Uterus (tissue), 4 donors: Measurements from ENCODE around the gene PURB. TPM values are rescaled to one million over a fixed set of nuclear protein-coding genes. Genes with fewer than 3 reads are reported as not detected.
"Not testable (repeated sequence)": the region's sequence is repeated elsewhere in the genome, so short reads cannot be mapped to it uniquely, and the experiment has no call there.

Experiments
- DNase-seq, 2 donors: peaks; one replicate each; pipeline ENCODE4 v3.0.0-alpha.2; 2019 to 2020
- H3K27ac ChIP-seq, 2 donors: fragments of 200-600 bp; sonication (generic); 1 replicate in 1 of 2; 2 replicates in 1 of 2; pipeline ENCODE4 v1.5.1; 2016 to 2018
- H3K27me3 ChIP-seq, 2 donors: fragments of 200-600 bp; sonication (generic); one replicate each; pipeline ENCODE4 v1.5.1; 2018 to 2019; ENCODE audit warnings: control low read depth in 1 of 2
- H3K36me3 ChIP-seq, 2 donors: fragments of 200-600 bp; sonication (generic); one replicate each; pipeline ENCODE4 v1.5.1; 2019; ENCODE audit warnings: control low read depth in 1 of 2
- H3K4me1 ChIP-seq, 2 donors: fragments of 200-600 bp; sonication (generic); one replicate each; pipeline ENCODE4 v1.5.1; 2018 to 2019; ENCODE audit warnings: control low read depth in 1 of 2
- H3K4me3 ChIP-seq, 2 donors: fragments of 200-600 bp; sonication (generic); 1 replicate in 1 of 2; 2 replicates in 1 of 2; pipeline ENCODE4 v1.5.1; 2018 to 2019; ENCODE audit warnings: mild to moderate bottlenecking in 1 of 2
- H3K9me3 ChIP-seq, 2 donors: fragments of 200-600 bp; sonication (generic); one replicate each; pipeline ENCODE4 v1.5.1; 2019; ENCODE audit warnings: control low read depth in 1 of 2
- POLR2A ChIP-seq, 2 donors: fragments of 450-650 bp; IDR thresholded peaks; one replicate each; pipeline ENCODE4 v1.6.1; 2016; ENCODE audit warnings: antibody characterized with exemption in 2 of 2, mild to moderate bottlenecking in 1 of 2, moderate library complexity in 1 of 2
- intact Hi-C: fragments of 100-400 bp; cut with DNase I; formaldehyde crosslinking; loops from one replicate; pipeline ENCODE4 v1.15.1; 2023; ENCODE audit warnings: low total_unique reads
- total RNA-seq, 4 donors: library from RNA; depleted of rRNA in 3 of 4; stranded (reverse); fragments of >200 nt in 3 of 4; gene quantifications; one replicate each; pipeline versions ENCODE4 v1.1.0 to v1.2.4, GENCODE V29; 2014 to 2023
- TF ChIP-seq, protein P1 (sequence below), 4 experiments: fragments of 200-600 bp in 2 of 4; fragments of 450-650 bp in 2 of 4; sonication (generic) in 2 of 4; IDR thresholded peaks; one replicate each; pipeline ENCODE4 v1.5.1; 2016 to 2019; ENCODE audit warnings: antibody characterized with exemption in 4 of 4, mild to moderate bottlenecking in 2 of 4, moderate library complexity in 1 of 4
- donor health status: DM: yes; HTN: yes; CAD: no.

The PURB gene
- total RNA-seq, 4 donors from 2014 or later = 13.8 to 63.0 (median 24.5) TPM

DNA sequence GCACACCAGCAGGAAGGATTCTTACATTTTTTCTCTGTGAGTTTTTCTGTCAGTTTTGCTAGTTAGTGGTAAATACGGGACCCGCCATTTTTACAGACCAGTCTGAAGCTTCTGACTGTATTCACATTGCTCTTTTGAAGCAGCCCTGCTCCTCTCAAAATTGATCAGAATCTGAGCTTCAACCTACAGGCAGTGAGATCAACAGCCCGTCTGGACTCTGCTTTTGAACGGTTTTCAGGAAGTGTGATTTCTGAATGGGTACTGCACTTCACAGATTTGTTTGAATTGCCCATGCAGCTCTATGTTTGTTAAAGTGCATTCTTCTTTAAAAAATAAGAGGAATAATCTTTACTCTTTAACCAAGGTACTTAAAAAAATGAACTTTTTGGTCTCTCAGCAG is 8.9 kb downstream of the PURB start:
- no peaks in the 10 kb centered on the region for H3K27me3 ChIP-seq
- H3K4me1 ChIP-seq = peaks cover 0 to 10% of the 10 kb centered on the region in 2 donors
- no peaks in the 10 kb centered on the region for H3K9me3 ChIP-seq
- no peak overlapping the region for H3K27ac ChIP-seq
- no peak overlapping the region for H3K4me3 ChIP-seq
- intact Hi-C loops = no loop called here
- no peaks in the 10 kb centered on the region for H3K36me3 ChIP-seq
- TF ChIP-seq, protein P1, sequence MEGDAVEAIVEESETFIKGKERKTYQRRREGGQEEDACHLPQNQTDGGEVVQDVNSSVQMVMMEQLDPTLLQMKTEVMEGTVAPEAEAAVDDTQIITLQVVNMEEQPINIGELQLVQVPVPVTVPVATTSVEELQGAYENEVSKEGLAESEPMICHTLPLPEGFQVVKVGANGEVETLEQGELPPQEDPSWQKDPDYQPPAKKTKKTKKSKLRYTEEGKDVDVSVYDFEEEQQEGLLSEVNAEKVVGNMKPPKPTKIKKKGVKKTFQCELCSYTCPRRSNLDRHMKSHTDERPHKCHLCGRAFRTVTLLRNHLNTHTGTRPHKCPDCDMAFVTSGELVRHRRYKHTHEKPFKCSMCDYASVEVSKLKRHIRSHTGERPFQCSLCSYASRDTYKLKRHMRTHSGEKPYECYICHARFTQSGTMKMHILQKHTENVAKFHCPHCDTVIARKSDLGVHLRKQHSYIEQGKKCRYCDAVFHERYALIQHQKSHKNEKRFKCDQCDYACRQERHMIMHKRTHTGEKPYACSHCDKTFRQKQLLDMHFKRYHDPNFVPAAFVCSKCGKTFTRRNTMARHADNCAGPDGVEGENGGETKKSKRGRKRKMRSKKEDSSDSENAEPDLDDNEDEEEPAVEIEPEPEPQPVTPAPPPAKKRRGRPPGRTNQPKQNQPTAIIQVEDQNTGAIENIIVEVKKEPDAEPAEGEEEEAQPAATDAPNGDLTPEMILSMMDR (IDR thresholded peaks at IDR 0.05) = no peak
- TF ChIP-seq POLR2A (IDR thresholded peaks at IDR 0.05) = no peak
- no peak for DNase-seq

GRCh38 chr7:44875241-44875640 is 10.1 kb downstream of the PURB start:
- intact Hi-C loops = no loop called here
- no peaks in the 10 kb centered on the region for H3K9me3 ChIP-seq
- no peak overlapping the region for H3K27ac ChIP-seq
- no peak overlapping the region for H3K4me3 ChIP-seq
- DNase-seq = no peak
- peaks cover 0 to 8% of the 10 kb centered on the region in 2 donors for H3K4me1 ChIP-seq
- H3K27me3 ChIP-seq = no peaks in the 10 kb centered on the region
- no peaks in the 10 kb centered on the region for H3K36me3 ChIP-seq
- TF ChIP-seq, protein P1 (IDR thresholded peaks at IDR 0.05) = no peak
- TF ChIP-seq POLR2A (IDR thresholded peaks at IDR 0.05) = no peak

- Histone ChIP-seq H3K9me3 (no peaks in the 10 kb centered on the region), H3K36me3 (no peaks in the 10 kb centered on the region), H3K4me1 (no peaks in the 10 kb centered on the region), H3K4me3 (no peak overlapping the region), H3K27ac (no peak overlapping the region), H3K27me3 (no peaks in the 10 kb centered on the region)
- DNase-seq = no peak
- TF ChIP-seq, protein P1 (IDR thresholded peaks at IDR 0.05) = no peak
- no peak for TF ChIP-seq POLR2A (IDR thresholded peaks at IDR 0.05)
- intact Hi-C loops = no loop called here
Observed at GRCh38 chr7:44872787-44873186, 12.5 kb downstream of the PURB start.

GRCh38 chr7:44871918-44872317 is 13.4 kb downstream of the PURB start:
- H3K36me3 ChIP-seq, intact Hi-C loops, H3K9me3 ChIP-seq, H3K4me3 ChIP-seq, DNase-seq, H3K27ac ChIP-seq, H3K27me3 ChIP-seq, H3K4me1 ChIP-seq: not testable (repeated sequence)

GRCh38 chr7:44870780-44871179 is 14.6 kb downstream of the PURB start:
- DNase-seq, H3K4me3 ChIP-seq, H3K9me3 ChIP-seq, intact Hi-C loops, H3K4me1 ChIP-seq, H3K27ac ChIP-seq, H3K36me3 ChIP-seq, H3K27me3 ChIP-seq: not testable (repeated sequence)

DNA sequence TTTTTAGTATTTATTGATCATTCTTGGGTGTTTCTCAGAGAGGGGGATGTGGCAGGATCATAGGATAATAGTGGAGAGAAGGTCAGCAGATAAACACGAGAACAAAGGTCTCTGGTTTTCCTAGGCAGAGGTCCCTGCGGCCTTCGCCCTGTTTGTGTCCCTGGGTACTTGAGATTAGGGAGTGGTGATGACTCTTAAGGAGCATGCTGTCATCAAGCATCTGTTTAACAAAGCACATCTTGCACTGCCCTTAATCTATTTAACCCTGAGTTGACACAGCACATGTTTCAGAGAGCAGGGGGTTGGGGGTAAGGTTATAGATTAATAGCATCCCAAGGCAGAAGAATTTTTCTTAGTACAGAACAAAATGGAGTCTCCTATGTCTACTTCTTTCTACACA is 15.0 kb downstream of the PURB start:
- H3K27me3 ChIP-seq, H3K4me3 ChIP-seq, H3K36me3 ChIP-seq, H3K4me1 ChIP-seq, DNase-seq, intact Hi-C loops, H3K9me3 ChIP-seq, H3K27ac ChIP-seq: not testable (repeated sequence)
